IMR-90 (cell line): ENCODE results near the gene TSPEAR. TPM values are rescaled to one million over a fixed set of nuclear protein-coding genes. Genes with fewer than 3 reads are reported as not detected.
A peak's percentile ranks its signal among the peaks of the same experiment; 100 is the strongest.

ENCODE experiments used
- ATAC-seq: fragments of 200-7000 bp; cut with Tn5 transposase; 2 replicates; pipeline ENCODE4 v1.9.1; 2020; ENCODE audit warnings: low read depth, mild to moderate bottlenecking, moderate library complexity
- BruUV-seq: library from RNA; stranded (reverse); fragments of 400-500 nt; replicated peaks from 2 replicates; lab custom pipeline; 2021; lab: Mats Ljungman, UMichigan
- CTCF ChIA-PET: fragments of 300-600 bp; formaldehyde crosslinking; extraction: SDS; loops from one replicate; lab custom pipeline; 2021; ENCODE audit warnings: antibody characterized with exemption; lab: Yijun Ruan, JAX
- POLR2A ChIA-PET: fragments of 300-600 bp; sonication (Branson Sonifier 250); formaldehyde crosslinking; loops from one replicate; lab custom pipeline; 2022; ENCODE audit warnings: antibody characterized with exemption; ENCODE audit not compliant: unreplicated experiment; lab: Charles Lee
- DNase-seq: peaks from one replicate; pipeline ENCODE4 v3.0.0; 2013
- H2AFZ ChIP-seq: replicated peaks from 2 replicates; pipeline ENCODE3; 2013; ENCODE audit warnings: low read length, mild to moderate bottlenecking; ENCODE audit not compliant: poor library complexity
- H2AK5ac ChIP-seq: 2 replicates; pipeline ENCODE4 v1.6.1; 2013; ENCODE audit warnings: low read depth, low read length, inconsistent platforms
- H2AK9ac ChIP-seq: replicated peaks from 2 replicates; pipeline ENCODE3; 2013; ENCODE audit warnings: mild to moderate bottlenecking, low read depth, low read length, moderate library complexity; ENCODE audit not compliant: poor library complexity
- H2BK120ac ChIP-seq: 2 replicates; pipeline ENCODE4 v1.6.1; 2013; ENCODE audit warnings: low read depth, low read length, inconsistent platforms
- H2BK15ac ChIP-seq: 3 replicates; pipeline ENCODE4 v1.6.1; 2013; ENCODE audit warnings: low read depth, low read length, inconsistent platforms
- H2BK20ac ChIP-seq: 2 replicates; pipeline ENCODE4 v1.6.1; 2013; ENCODE audit warnings: low read depth, mild to moderate bottlenecking, inconsistent platforms, low read length, moderate library complexity
- H2BK5ac ChIP-seq: 2 replicates; pipeline ENCODE4 v1.6.1; 2013; ENCODE audit warnings: mild to moderate bottlenecking, low read depth, low read length, inconsistent platforms; ENCODE audit not compliant: poor library complexity, severe bottlenecking
- H3K14ac ChIP-seq: replicated peaks from 2 replicates; pipeline ENCODE4 v1.6.1; 2013; ENCODE audit warnings: low read depth, low read length, inconsistent platforms
- H3K18ac ChIP-seq: 2 replicates; pipeline ENCODE4 v1.6.1; 2013; ENCODE audit warnings: low read depth, low read length, control low read depth
- H3K23ac ChIP-seq: 2 replicates; pipeline ENCODE4 v1.6.1; 2013; ENCODE audit warnings: low read depth, low read length, inconsistent platforms
- H3K27ac ChIP-seq: 2 replicates; pipeline ENCODE4 v1.5.1; 2013; ENCODE audit warnings: mild to moderate bottlenecking, control low read depth, low read length; ENCODE audit not compliant: insufficient read depth
- H3K27me3 ChIP-seq: 2 replicates; pipeline ENCODE4 v1.6.1; 2013; ENCODE audit warnings: low read length; ENCODE audit not compliant: control insufficient read depth, insufficient read depth
- H3K36me3 ChIP-seq: 2 replicates; pipeline ENCODE4 v1.6.1; 2013; ENCODE audit warnings: low read length, mixed read lengths; ENCODE audit not compliant: control insufficient read depth, insufficient read depth
- H3K4ac ChIP-seq: 2 replicates; pipeline ENCODE4 v1.6.1; 2013; ENCODE audit warnings: low read depth, low read length, inconsistent platforms
- H3K4me1 ChIP-seq: 2 replicates; pipeline ENCODE4 v1.6.1; 2013; ENCODE audit warnings: low read length, mixed read lengths; ENCODE audit not compliant: control insufficient read depth, insufficient read depth
- H3K4me2 ChIP-seq: 2 replicates; pipeline ENCODE4 v1.6.1; 2013; ENCODE audit warnings: low read depth, mild to moderate bottlenecking, control low read depth, low read length, moderate library complexity
- H3K4me3 ChIP-seq: 2 replicates; pipeline ENCODE4 v1.5.1; 2013; ENCODE audit warnings: low read depth, mild to moderate bottlenecking, control low read depth, low read length, moderate library complexity; ENCODE audit not compliant: insufficient read depth
- H3K56ac ChIP-seq: 2 replicates; pipeline ENCODE4 v1.6.1; 2013; ENCODE audit warnings: low read length, inconsistent platforms; ENCODE audit not compliant: insufficient read depth; ENCODE audit errors: extremely low read depth
- H3K79me1 ChIP-seq, 2 experiments: 2 replicates each; pipeline ENCODE4 v1.6.1; 2013; ENCODE audit warnings: low read length in 2 of 2, inconsistent platforms in 1 of 2, low read depth in 1 of 2
- H3K9ac ChIP-seq: 2 replicates; pipeline ENCODE4 v1.6.1; 2013; ENCODE audit warnings: low read depth, low read length, control low read depth
- H3K9me1 ChIP-seq: 2 replicates; pipeline ENCODE4 v1.6.1; 2013; ENCODE audit warnings: low read length, inconsistent platforms; ENCODE audit not compliant: insufficient read depth
- H3K9me3 ChIP-seq: 2 replicates; pipeline ENCODE4 v1.6.1; 2013; ENCODE audit warnings: low read length; ENCODE audit not compliant: control insufficient read depth, insufficient read depth
- H4K20me1 ChIP-seq: 2 replicates; pipeline ENCODE4 v1.6.1; 2013; ENCODE audit warnings: low read length, inconsistent platforms; ENCODE audit not compliant: insufficient read depth
- H4K5ac ChIP-seq: 2 replicates; pipeline ENCODE4 v1.6.1; 2013; ENCODE audit warnings: mild to moderate bottlenecking, low read depth, low read length, control low read depth
- H4K8ac ChIP-seq, 2 experiments: 2 replicates each; pipeline ENCODE4 v1.6.1; 2013; ENCODE audit warnings: low read depth in 2 of 2, low read length in 2 of 2, control low read depth in 1 of 2, inconsistent platforms in 1 of 2
- H4K91ac ChIP-seq: 2 replicates; pipeline ENCODE4 v1.6.1; 2013; ENCODE audit warnings: low read depth, low read length, inconsistent platforms; ENCODE audit not compliant: insufficient read depth
- BHLHE40 ChIP-seq: fragments of 150-350 bp; IDR thresholded peaks from 2 replicates; pipeline ENCODE4 v1.6.1; 2016; ENCODE audit warnings: mild to moderate bottlenecking, low read depth, low read length
- CEBPB ChIP-seq: IDR thresholded peaks from 2 replicates; pipeline ENCODE4 v1.6.1; 2012; ENCODE audit warnings: low read depth, low read length, improper control_type of control experiment
- CHD1 ChIP-seq: IDR thresholded peaks from 2 replicates; pipeline ENCODE4 v1.6.1; 2012; ENCODE audit warnings: low read depth, low read length, improper control_type of control experiment
- CTCF ChIP-seq: conservative IDR thresholded peaks from 2 replicates; pipeline ENCODE4 v1.5.1; 2012; ENCODE audit warnings: mild to moderate bottlenecking, low read depth, low read length, improper control_type of control experiment
- MAZ ChIP-seq: IDR thresholded peaks from 2 replicates; pipeline ENCODE4 v1.6.1; 2012; ENCODE audit warnings: low read depth, mild to moderate bottlenecking, low read length, improper control_type of control experiment, moderate library complexity, borderline replicate concordance
- MXI1 ChIP-seq: IDR thresholded peaks from 2 replicates; pipeline ENCODE4 v1.6.1; 2012; ENCODE audit warnings: low read depth, mild to moderate bottlenecking, low read length, moderate library complexity, borderline replicate concordance
- NFE2L2 ChIP-seq: fragments of 150-350 bp; IDR thresholded peaks from 2 replicates; pipeline ENCODE4 v1.6.1; 2016; ENCODE audit warnings: low read depth, mild to moderate bottlenecking, low read length
- POLR2A ChIP-seq: IDR thresholded peaks from 2 replicates; pipeline ENCODE4 v1.6.1; 2012; ENCODE audit warnings: mild to moderate bottlenecking, low read depth, low read length
- RCOR1 ChIP-seq: IDR thresholded peaks from 2 replicates; pipeline ENCODE4 v1.6.1; 2012; ENCODE audit warnings: mild to moderate bottlenecking, low read length, improper control_type of control experiment; ENCODE audit not compliant: insufficient replicate concordance
- RFX5 ChIP-seq: IDR thresholded peaks from 2 replicates; pipeline ENCODE4 v1.8.0; 2012; ENCODE audit warnings: low read depth, mild to moderate bottlenecking, low read length, moderate library complexity
- SMC3 ChIP-seq: fragments of 150-350 bp; IDR thresholded peaks from 2 replicates; pipeline ENCODE4 v1.6.1; 2016; ENCODE audit warnings: low read depth, mild to moderate bottlenecking, antibody characterized with exemption, low read length, moderate library complexity
- WGBS, 2 experiments: methylation state at CpG; one replicate each; pipeline versions ENCODE4 v1.1.5 to v1.1.7; 2013; ENCODE audit warnings: missing lambda C conversion rate in 2 of 2; ENCODE audit not compliant: insufficient read length in 1 of 2; ENCODE audit errors: extremely low coverage in 2 of 2; 5-methylcytosine and 5-hydroxymethylcytosine counted together
- dilution Hi-C: fragments of 300-500 bp; cut with HindIII; formaldehyde crosslinking; loops from one replicate; pipeline ENCODE4 v1.14.3; 2018; ENCODE audit warnings: low sequenced_read_pairs; ENCODE audit not compliant: unreplicated experiment
- in situ Hi-C: fragments of 300-500 bp; cut with MboI; formaldehyde crosslinking; loops from 3 replicates; pipeline ENCODE4 v1.14.3; 2019; ENCODE audit warnings: low sequenced_read_pairs, inconsistent platforms, mixed read lengths
- intact Hi-C: fragments of 100-400 bp; cut with micrococcal nuclease; formaldehyde crosslinking; loops from 2 replicates; pipeline ENCODE4 v1.10.0; 2022
- polyA plus RNA-seq, 3 experiments: library from polyadenylated mRNA; depleted of rRNA; stranded (reverse); fragments of >200 nt; gene quantifications; 2 replicates each; pipeline ENCODE4 v1.2.3, GENCODE V29; 2012; ENCODE audit warnings: low replicate concordance in 1 of 3
- total RNA-seq: library from RNA; depleted of rRNA; stranded (reverse); fragments of >200 nt; gene quantifications from 2 replicates; pipeline ENCODE4 v1.2.3, GENCODE V29; 2012
- TF ChIP-seq, protein P1 (sequence below): fragments of 150-350 bp; IDR thresholded peaks from 2 replicates; pipeline ENCODE4 v1.6.1; 2017; ENCODE audit warnings: mild to moderate bottlenecking, antibody characterized with exemption, low read length, low read depth

TSPEAR gene
- total and polyA plus RNA-seq, 2 of the 4 experiments (the other 2 are of a cell fraction): not detected

- TF ChIP-seq RCOR1 (no peak), CEBPB (no peak), POLR2A (no peak), RFX5 (no peak), MXI1 (no peak), BHLHE40 (no peak), CTCF (no peak), CHD1 (no peak), MAZ (no peak), SMC3 (no peak), NFE2L2 (no peak)
- TF ChIP-seq, protein P1, sequence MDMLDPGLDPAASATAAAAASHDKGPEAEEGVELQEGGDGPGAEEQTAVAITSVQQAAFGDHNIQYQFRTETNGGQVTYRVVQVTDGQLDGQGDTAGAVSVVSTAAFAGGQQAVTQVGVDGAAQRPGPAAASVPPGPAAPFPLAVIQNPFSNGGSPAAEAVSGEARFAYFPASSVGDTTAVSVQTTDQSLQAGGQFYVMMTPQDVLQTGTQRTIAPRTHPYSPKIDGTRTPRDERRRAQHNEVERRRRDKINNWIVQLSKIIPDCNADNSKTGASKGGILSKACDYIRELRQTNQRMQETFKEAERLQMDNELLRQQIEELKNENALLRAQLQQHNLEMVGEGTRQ: no peak
These were observed 203.0 kb downstream of the TSPEAR start for GRCh38 chr21:44508426-44508710.

More at GRCh38 chr21:44508426-44508710, 203.0 kb downstream of the TSPEAR start:
- H3K27ac ChIP-seq: no peak overlapping the region
- ChIA-PET CTCF (no interaction called here), POLR2A (no interaction called here)
- H3K79me1 ChIP-seq: no peaks in the 10 kb centered on the region
- no peak overlapping the region for H4K5ac ChIP-seq
- H4K20me1 ChIP-seq: no peaks in the 10 kb centered on the region
- H2BK15ac ChIP-seq: no peak overlapping the region
- H3K4me1 ChIP-seq: no peaks in the 10 kb centered on the region
- ATAC-seq: no peak
- H3K4ac ChIP-seq: no peak overlapping the region
- H3K56ac ChIP-seq: no peak overlapping the region
- H3K36me3 ChIP-seq: no peaks in the 10 kb centered on the region
- dilution Hi-C loops (no loop called here), intact Hi-C loops (no loop called here), in situ Hi-C loops (loop anchor here (25.0 kb wide), 1 partner anchor 429 kb away; the partner anchor contains the start of gene SLX9)
- peak overlapping the region; percentile 51 for H2AFZ ChIP-seq
- no peak overlapping the region for H3K14ac ChIP-seq
- no peak overlapping the region for H4K91ac ChIP-seq
- H3K4me3 ChIP-seq: no peak overlapping the region
- no peak overlapping the region for H3K18ac ChIP-seq
- no peak overlapping the region for H2AK5ac ChIP-seq
- DNase-seq: no peak
- WGBS, 2 experiments: 85% methylated on average over 3 of the region's 9 CpGs; no CpG with 5 or more reads in 1 of the 2 experiments
- H2AK9ac ChIP-seq: no peak overlapping the region
- H3K9me1 ChIP-seq: no peaks in the 10 kb centered on the region
- no peaks in the 10 kb centered on the region for H3K9me3 ChIP-seq
- H4K8ac ChIP-seq: no peak overlapping the region
- peaks cover 23% of the 10 kb centered on the region for H3K27me3 ChIP-seq
- H3K9ac ChIP-seq: no peak overlapping the region
- BruUV-seq: no TSS peak
- H3K4me2 ChIP-seq: no peak overlapping the region
- no peak overlapping the region for H3K23ac ChIP-seq
- H2BK5ac ChIP-seq: no peak overlapping the region
- no peak overlapping the region for H2BK20ac ChIP-seq
- no peak overlapping the region for H2BK120ac ChIP-seq
